HG02610 (cell line): ENCODE measurements around the gene ANKRD9.

ENCODE experiments used
- ATAC-seq: cut with Tn5 transposase; IDR thresholded peaks from one replicate; pipeline ENCODE4 v1.9.1; 2021; ENCODE audit warnings: mild to moderate bottlenecking, moderate library complexity; ENCODE audit not compliant: unreplicated experiment

ANKRD9 gene

GRCh38 chr14:102513899-102514772 lies 4.6 kb upstream of the ANKRD9 start:
- ATAC-seq, result no peak

GRCh38 chr14:102512793-102513300 lies 3.3 kb upstream of the ANKRD9 start:
- ATAC-seq, result no peak

GRCh38 chr14:102511538-102511937 lies 2.0 kb upstream of the ANKRD9 start:
- ATAC-seq, result no peak

- no peak for ATAC-seq
Measured at GRCh38 chr14:102510616-102511520, 1.3 kb upstream of the ANKRD9 start.

- ATAC-seq, result peak; percentile 4
Measured at GRCh38 chr14:102508774-102509745, 516 bp downstream of the ANKRD9 start.

- ATAC-seq, result no peak
Measured at GRCh38 chr14:102508410-102508773, 1.2 kb downstream of the ANKRD9 start.

- no peak for ATAC-seq
Measured at GRCh38 chr14:102507857-102508312, 1.7 kb downstream of the ANKRD9 start.

- no peak for ATAC-seq
Measured at GRCh38 chr14:102507081-102507856, 2.3 kb downstream of the ANKRD9 start.

GRCh38 chr14:102506626-102506925 lies 3.0 kb downstream of the ANKRD9 start:
- ATAC-seq, result no peak

- ATAC-seq, result no peak
Measured at GRCh38 chr14:102505775-102506625, 3.6 kb downstream of the ANKRD9 start.

- ATAC-seq, result no peak
Measured at GRCh38 chr14:102505000-102505619, 4.5 kb downstream of the ANKRD9 start.

- no peak for ATAC-seq
Measured at GRCh38 chr14:102504328-102504999, 5.1 kb downstream of the ANKRD9 start.

- ATAC-seq, result no peak
Measured at GRCh38 chr14:102503641-102504327, 5.8 kb downstream of the ANKRD9 start.

GRCh38 chr14:102502571-102502970 lies 7.0 kb downstream of the ANKRD9 start:
- ATAC-seq, result no peak

GRCh38 chr14:102501751-102502315 lies 7.7 kb downstream of the ANKRD9 start:
- no peak for ATAC-seq

GRCh38 chr14:102500713-102501112 lies 8.9 kb downstream of the ANKRD9 start:
- ATAC-seq, result no peak

- ATAC-seq, result no peak
Measured at GRCh38 chr14:102500158-102500662, 9.4 kb downstream of the ANKRD9 start.
